WI38 (cell line): ENCODE data around the gene SLC29A4.
"Not testable (repeated sequence)": the region's sequence is repeated elsewhere in the genome, so short reads cannot be mapped to it uniquely, and the experiment has no call there.

Experiments used
- H3K4me3 ChIP-seq: 2 replicates; pipeline ENCODE4 v1.5.1; 2011; ENCODE audit warnings: low read depth, mild to moderate bottlenecking, control low read depth, low read length
- TF ChIP-seq, protein P1 (sequence below): IDR thresholded peaks from 2 replicates; pipeline ENCODE4 v1.5.1; 2012; ENCODE audit warnings: low read depth, mild to moderate bottlenecking, control low read depth, low read length

The SLC29A4 gene

GRCh38 chr7:5255832-5256231 lies 26.9 kb upstream of the SLC29A4 start:
- no peak overlapping the region for H3K4me3 ChIP-seq
- TF ChIP-seq, protein P1, sequence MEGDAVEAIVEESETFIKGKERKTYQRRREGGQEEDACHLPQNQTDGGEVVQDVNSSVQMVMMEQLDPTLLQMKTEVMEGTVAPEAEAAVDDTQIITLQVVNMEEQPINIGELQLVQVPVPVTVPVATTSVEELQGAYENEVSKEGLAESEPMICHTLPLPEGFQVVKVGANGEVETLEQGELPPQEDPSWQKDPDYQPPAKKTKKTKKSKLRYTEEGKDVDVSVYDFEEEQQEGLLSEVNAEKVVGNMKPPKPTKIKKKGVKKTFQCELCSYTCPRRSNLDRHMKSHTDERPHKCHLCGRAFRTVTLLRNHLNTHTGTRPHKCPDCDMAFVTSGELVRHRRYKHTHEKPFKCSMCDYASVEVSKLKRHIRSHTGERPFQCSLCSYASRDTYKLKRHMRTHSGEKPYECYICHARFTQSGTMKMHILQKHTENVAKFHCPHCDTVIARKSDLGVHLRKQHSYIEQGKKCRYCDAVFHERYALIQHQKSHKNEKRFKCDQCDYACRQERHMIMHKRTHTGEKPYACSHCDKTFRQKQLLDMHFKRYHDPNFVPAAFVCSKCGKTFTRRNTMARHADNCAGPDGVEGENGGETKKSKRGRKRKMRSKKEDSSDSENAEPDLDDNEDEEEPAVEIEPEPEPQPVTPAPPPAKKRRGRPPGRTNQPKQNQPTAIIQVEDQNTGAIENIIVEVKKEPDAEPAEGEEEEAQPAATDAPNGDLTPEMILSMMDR: no peak

DNA sequence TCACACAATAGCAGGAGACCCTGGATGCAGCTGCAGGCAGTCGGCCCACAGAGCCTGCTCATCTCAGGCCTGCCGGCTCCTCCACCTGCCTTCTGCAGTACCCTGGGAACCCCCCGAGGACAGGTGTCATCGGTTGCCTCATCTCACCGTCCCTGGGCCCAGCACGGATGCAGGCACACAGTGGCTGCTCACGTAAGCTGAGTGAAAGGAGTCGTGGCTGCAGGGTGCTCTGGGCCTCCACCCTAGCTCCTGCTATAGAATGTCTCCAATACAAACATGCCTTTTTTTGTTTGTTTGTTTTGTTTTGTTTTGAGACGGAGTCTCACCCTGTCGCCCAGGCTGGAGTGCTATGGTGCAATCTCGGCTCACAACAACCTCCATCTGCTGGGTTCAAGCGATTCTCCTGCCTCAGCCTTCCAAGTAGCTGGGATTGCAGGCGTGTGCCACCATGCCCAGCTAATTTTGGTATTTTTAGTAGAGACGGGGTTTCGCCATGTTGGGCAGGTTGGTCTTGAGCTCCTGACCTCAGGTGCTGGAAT lies 22.1 kb upstream of the SLC29A4 start:
- not testable (repeated sequence) for H3K4me3 ChIP-seq

GRCh38 chr7:5263066-5263465 lies 19.7 kb upstream of the SLC29A4 start:
- not testable (repeated sequence) for H3K4me3 ChIP-seq

DNA sequence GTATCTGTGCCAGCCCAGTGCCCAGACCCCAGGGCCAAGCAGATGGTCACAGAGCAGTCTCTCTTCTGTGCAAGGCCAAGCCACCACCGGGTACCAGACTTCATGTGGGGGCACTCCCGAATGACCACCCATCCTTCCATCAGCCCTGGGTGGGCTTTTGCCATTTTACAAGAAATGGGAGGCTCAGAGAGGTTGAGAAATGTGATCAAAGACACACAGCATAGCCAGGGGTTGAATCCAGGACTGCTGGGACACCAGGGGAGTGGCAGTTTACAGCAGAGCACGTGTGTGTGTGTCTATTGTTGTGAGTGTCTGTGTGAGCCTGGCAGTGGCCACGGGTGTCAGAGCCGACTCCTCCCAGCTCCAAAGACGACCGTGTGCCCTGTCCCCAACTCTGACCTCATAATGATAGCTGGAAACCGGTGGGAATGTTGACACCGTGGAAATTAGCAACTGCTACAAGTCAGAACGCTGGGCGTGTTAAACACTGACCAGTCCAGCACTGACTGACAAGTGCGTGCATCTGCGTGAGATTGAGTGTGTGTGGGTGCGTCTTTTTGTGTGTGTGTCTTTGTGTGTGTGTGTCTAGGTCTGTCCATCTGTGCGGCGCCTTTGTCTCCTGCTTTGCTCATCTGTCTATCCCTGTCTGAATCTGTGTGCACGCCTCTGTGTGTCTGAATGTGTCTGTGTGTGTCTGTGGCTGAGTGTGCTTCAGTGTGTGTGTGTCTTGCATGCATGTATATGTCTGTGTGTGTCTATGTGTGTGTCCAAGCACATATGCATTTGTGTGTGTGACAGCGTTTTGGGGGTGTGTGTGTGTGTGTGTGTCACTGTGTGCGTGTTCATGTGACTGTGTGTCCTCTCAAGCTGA lies 17.2 kb upstream of the SLC29A4 start:
- no peak overlapping the region for H3K4me3 ChIP-seq
- TF ChIP-seq, protein P1: no peak

DNA sequence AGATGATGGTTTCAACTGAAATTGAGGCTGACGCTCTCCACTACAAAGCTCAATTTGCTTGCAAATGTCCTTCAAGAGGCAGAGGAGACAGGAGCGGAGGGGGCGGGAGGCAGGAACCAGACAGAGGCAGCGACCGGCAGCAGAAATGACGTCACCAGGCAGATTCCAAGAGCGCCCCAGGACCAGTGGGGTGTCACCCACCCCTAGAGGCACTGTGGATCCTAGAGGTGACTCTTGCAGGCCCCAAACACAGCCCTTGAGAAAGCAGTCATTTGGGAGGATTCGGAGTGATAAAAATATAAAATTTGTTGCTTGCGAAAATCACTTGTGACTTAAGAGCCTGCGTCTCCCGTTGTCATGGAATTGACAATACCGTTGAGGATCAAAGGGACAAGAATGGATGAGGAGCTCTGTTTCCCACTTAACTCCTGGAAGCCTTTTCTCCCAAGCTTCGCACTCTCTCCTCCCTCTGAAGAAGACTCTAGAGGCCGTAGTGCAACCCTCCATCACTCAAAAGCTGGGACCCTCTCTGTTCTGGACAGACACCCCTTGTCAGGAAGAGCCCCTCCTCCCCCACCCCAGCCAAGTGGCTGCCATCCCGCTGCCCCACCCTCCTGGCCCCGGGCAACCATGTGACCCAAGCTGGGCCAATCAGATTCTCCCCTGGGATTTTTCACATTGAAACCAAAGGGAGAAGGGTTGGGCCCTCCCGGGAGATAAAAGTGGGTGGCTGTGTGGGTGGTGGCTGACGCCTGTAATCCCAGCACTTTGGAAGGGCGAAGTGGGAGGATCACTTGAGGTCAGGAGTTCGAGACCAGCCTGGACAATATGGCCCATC lies 16.3 kb upstream of the SLC29A4 start:
- TF ChIP-seq, protein P1: no peak
- no peak overlapping the region for H3K4me3 ChIP-seq

- H3K4me3 ChIP-seq: not testable (repeated sequence)
Observed at GRCh38 chr7:5267829-5268228, 14.9 kb upstream of the SLC29A4 start.

DNA sequence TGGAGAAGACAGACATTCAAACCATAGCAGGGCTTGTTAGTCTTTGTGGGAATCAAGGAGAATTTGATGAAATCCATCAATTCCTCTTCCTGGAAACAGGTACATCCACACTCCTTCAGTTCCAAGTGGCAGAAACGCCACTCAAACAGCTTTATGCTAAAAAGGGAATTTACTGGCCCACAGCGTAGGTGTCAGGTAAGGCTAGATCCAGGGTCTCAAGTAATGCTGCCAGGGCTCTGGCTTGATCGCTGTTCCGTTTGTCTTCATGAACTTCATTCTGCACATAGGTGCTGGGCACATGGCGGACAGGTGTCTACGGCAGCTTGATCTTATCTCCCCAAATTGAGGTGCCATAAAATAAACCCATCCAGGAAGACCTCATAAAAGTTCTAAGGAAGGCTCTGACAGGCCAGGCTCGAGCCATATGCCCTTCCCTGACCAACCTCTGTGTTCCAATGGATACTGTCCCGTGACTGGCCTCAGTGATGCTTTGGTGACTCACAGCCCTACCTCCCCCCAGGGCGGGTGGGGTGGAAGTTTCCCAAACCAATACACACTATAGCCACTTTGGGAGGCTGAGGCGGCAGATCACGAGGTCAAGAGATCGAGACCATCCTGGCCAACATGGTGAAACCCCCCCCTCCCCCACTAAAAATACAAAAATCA lies 12.6 kb upstream of the SLC29A4 start:
- not testable (repeated sequence) for H3K4me3 ChIP-seq

GRCh38 chr7:5270788-5271187 lies 12.0 kb upstream of the SLC29A4 start:
- TF ChIP-seq, protein P1: no peak

DNA sequence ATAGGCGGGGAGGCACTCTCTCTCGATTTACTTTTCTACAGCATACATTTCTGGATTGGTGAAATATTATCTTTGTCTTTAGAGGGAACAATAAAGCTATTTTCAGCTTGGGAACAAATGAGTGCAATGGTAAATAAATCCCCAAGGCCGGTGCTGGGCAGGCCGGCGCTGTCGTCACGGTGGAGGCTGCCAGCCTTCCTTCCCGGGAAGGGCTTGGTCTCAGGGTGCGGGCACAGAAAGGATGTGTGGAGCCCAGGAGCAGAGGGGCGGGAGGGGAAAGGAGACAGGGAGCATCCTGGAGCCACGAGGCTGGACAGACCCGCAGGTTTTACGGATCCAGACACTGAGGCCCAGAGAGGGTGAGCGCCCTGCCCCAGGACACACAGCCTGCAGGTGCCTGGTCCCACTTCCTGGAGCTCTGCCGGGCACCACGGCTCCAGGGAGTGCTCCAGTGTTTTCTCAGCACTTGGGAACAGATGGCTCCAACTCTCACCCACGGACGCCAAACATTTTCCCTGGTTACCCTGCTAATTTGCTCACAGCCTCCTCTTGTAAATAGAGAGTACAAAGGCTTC lies 8.8 kb upstream of the SLC29A4 start:
- not testable (repeated sequence) for H3K4me3 ChIP-seq

More at GRCh38 chr7:5270788-5271187, 12.0 kb upstream of the SLC29A4 start:
- no peak overlapping the region for H3K4me3 ChIP-seq
